DOHH2 (cell line): Measurements from ENCODE around the gene SLC9A8.

Source experiments
- EZH2phosphoT487 ChIP-seq: fragments of 200-600 bp; sonication (generic); IDR thresholded peaks from 2 replicates; pipeline ENCODE4 v1.6.1; 2017; ENCODE audit warnings: borderline replicate concordance, mild to moderate bottlenecking, antibody characterized with exemption, low read length, moderate library complexity, mixed read lengths
- TF ChIP-seq, protein P1 (sequence below): fragments of 200-600 bp; sonication (generic); IDR thresholded peaks from one replicate; pipeline ENCODE4 v1.5.1; 2014; ENCODE audit warnings: antibody characterized with exemption, mild to moderate bottlenecking, low read depth, low read length; ENCODE audit not compliant: poor library complexity, severe bottlenecking

DNA sequence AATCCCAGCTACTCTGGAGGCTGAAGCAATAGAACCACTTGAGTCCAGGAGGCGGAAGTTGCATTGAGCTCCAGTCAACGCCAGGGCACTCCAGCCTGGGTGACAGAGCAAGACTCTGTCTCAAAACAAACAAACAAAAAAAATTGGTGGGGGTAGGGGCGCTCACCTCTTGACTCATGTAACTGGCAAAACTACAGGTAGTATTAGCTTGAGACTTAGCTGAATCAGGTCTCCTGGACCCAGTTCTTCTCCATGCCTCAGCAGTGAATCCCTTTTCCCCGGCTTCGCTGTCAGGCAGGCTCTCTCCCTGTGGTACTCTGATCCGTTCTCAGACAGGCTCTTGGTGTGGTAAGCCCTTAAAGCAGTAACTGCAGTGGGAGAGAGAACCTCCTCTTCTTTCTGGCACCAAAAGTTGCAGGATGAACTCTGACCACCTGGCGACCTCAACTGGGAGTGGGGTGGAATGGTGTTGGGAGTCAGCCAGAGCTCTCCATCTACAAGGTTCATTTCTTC, 12.9 kb downstream of the SLC9A8 start:
- TF ChIP-seq, protein P1, sequence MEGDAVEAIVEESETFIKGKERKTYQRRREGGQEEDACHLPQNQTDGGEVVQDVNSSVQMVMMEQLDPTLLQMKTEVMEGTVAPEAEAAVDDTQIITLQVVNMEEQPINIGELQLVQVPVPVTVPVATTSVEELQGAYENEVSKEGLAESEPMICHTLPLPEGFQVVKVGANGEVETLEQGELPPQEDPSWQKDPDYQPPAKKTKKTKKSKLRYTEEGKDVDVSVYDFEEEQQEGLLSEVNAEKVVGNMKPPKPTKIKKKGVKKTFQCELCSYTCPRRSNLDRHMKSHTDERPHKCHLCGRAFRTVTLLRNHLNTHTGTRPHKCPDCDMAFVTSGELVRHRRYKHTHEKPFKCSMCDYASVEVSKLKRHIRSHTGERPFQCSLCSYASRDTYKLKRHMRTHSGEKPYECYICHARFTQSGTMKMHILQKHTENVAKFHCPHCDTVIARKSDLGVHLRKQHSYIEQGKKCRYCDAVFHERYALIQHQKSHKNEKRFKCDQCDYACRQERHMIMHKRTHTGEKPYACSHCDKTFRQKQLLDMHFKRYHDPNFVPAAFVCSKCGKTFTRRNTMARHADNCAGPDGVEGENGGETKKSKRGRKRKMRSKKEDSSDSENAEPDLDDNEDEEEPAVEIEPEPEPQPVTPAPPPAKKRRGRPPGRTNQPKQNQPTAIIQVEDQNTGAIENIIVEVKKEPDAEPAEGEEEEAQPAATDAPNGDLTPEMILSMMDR, result no peak
- TF ChIP-seq EZH2phosphoT487, result no peak
